Cardiac muscle cell (in vitro differentiated cells and primary cell): ENCODE data around the gene HEG1. TPM values are rescaled to one million over a fixed set of nuclear protein-coding genes. Genes with fewer than 3 reads are reported as not detected.

ENCODE experiments used
- DNase-seq, 2 donors: peaks; one replicate each; pipeline versions ENCODE4 v3.0.0 to v3.0.0-alpha.2; 2010 to 2017; ENCODE audit warnings: low read depth in 1 of 2, low spot score in 1 of 2
- H3K27ac ChIP-seq: fragments of 200-600 bp; sonication (generic); 2 replicates; pipeline ENCODE4 v1.5.1; 2016
- H3K27me3 ChIP-seq: fragments of 200-600 bp; sonication (generic); 2 replicates; pipeline ENCODE4 v1.6.0; 2016; ENCODE audit warnings: control low read depth
- H3K36me3 ChIP-seq: fragments of 200-600 bp; sonication (generic); 2 replicates; pipeline ENCODE4 v1.5.1; 2016; ENCODE audit warnings: control low read depth
- H3K4me1 ChIP-seq: fragments of 200-600 bp; sonication (generic); 2 replicates; pipeline ENCODE4 v1.8.1; 2017; ENCODE audit warnings: low read depth, mild to moderate bottlenecking, mixed run types
- H3K4me3 ChIP-seq: fragments of 200-600 bp; sonication (generic); 2 replicates; pipeline ENCODE4 v1.5.1; 2016; ENCODE audit warnings: mild to moderate bottlenecking
- H3K9me3 ChIP-seq: fragments of 200-600 bp; sonication (generic); 2 replicates; pipeline ENCODE4 v1.5.1; 2017; ENCODE audit warnings: low read depth, mild to moderate bottlenecking, control low read depth
- polyA plus RNA-seq: library from polyadenylated mRNA; unstranded; fragments of >200 nt; fragmentation: Nextera tagmentation; extraction: Ambion mirVana; gene quantifications from 2 replicates; pipeline ENCODE4 v1.2.1, GENCODE V29; 2016
- total RNA-seq: library from RNA; depleted of rRNA; stranded (reverse); fragments of >200 nt; gene quantifications from 2 replicates; pipeline ENCODE4 v1.2.3, GENCODE V29; 2016
- TF ChIP-seq, protein P1 (sequence below): IDR thresholded peaks from 2 replicates; pipeline ENCODE4 v1.5.1; 2012; ENCODE audit warnings: low read depth, mild to moderate bottlenecking, low read length

Gene HEG1
- total and polyA plus RNA-seq, 2 experiments from 2014 or later = 17.4 to 42.7 TPM

- no peak overlapping the region for H3K27ac ChIP-seq
- peaks cover 11% of the 10 kb centered on the region for H3K4me1 ChIP-seq
- no peaks in the 10 kb centered on the region for H3K27me3 ChIP-seq
- TF ChIP-seq, protein P1, sequence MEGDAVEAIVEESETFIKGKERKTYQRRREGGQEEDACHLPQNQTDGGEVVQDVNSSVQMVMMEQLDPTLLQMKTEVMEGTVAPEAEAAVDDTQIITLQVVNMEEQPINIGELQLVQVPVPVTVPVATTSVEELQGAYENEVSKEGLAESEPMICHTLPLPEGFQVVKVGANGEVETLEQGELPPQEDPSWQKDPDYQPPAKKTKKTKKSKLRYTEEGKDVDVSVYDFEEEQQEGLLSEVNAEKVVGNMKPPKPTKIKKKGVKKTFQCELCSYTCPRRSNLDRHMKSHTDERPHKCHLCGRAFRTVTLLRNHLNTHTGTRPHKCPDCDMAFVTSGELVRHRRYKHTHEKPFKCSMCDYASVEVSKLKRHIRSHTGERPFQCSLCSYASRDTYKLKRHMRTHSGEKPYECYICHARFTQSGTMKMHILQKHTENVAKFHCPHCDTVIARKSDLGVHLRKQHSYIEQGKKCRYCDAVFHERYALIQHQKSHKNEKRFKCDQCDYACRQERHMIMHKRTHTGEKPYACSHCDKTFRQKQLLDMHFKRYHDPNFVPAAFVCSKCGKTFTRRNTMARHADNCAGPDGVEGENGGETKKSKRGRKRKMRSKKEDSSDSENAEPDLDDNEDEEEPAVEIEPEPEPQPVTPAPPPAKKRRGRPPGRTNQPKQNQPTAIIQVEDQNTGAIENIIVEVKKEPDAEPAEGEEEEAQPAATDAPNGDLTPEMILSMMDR = no peak
- DNase-seq = no peak
- H3K4me3 ChIP-seq = no peak overlapping the region
- peaks cover 60% of the 10 kb centered on the region for H3K36me3 ChIP-seq
- H3K9me3 ChIP-seq = no peaks in the 10 kb centered on the region
Observed at GRCh38 chr3:125010393-125010792, 45.4 kb downstream of the HEG1 start.

DNA sequence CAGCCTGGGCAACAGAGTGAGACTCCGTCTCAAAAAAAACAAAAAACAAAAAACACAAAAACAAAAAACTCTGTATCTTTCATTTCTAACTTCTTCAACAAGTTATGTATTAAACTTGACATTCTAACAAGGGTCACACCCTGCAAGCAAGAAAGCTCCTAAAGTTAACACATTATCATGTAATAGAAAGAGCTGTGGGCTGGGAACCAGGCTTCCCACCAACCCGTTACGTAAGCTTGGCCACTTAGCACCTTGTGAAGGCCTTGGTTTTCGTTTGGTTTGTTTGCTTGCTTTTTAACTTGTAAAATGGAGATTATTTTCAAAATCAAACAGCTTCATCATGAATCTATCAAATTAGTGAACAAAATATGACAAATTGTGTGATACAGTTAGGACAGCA is 47.0 kb downstream of the HEG1 start:
- Histone ChIP-seq H3K4me3 (no peak overlapping the region), H3K27ac (no peak overlapping the region), H3K27me3 (no peaks in the 10 kb centered on the region), H3K9me3 (no peaks in the 10 kb centered on the region), H3K4me1 (peaks cover 20% of the 10 kb centered on the region), H3K36me3 (peaks cover 65% of the 10 kb centered on the region)
- TF ChIP-seq, protein P1 = no peak
- no peak for DNase-seq

DNA sequence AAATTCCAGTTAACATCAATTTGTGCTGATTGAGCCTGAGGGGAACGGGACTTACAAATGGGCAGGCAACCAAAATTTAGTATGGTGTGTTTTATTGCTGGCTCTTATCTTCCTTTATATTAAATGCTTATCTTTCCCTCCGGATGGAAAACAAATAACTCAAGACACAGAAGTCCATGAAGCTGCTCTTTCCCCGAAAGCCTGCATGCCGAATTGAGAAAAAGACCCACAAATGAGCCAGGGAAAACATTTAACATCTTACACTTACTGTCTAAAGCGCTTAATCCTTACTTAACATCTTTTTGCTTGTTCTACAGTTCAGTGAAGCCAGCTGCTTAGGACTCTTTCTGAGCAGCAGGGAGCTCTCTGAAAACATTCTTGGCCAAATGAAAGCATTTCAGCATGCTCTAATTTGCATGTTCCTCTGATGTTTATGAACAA is 49.5 kb downstream of the HEG1 start:
- no peak for DNase-seq
- Histone ChIP-seq H3K4me1 (peaks cover 34% of the 10 kb centered on the region), H3K27me3 (no peaks in the 10 kb centered on the region), H3K9me3 (no peaks in the 10 kb centered on the region), H3K36me3 (peaks cover 41% of the 10 kb centered on the region), H3K27ac (no peak overlapping the region), H3K4me3 (no peak overlapping the region)
- TF ChIP-seq, protein P1 = no peak

GRCh38 chr3:125005676-125006075 is 50.1 kb downstream of the HEG1 start:
- Histone ChIP-seq H3K27me3 (no peaks in the 10 kb centered on the region), H3K36me3 (peaks cover 40% of the 10 kb centered on the region)
- TF ChIP-seq, protein P1 = no peak

DNA sequence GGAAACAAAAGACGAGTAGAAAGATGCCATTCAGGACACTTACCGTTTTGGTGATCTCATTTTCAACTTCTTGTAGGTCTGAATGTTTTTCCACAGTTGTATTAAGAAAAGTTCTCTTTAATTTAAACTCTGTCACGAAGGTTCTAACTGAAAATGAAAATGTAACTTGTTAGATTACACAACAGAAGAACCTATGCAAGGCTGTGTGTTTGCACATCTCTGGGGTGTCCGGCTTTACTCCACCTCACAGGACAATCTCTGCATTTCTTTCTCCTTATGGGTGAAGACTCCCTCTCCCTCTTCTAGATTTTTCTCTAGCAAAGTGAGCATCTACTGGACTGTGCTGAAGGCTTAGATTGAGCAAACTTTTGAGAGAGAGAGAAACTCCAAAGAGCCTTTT is 50.6 kb downstream of the HEG1 start:
- Histone ChIP-seq H3K4me3 (no peak overlapping the region), H3K9me3 (no peaks in the 10 kb centered on the region), H3K4me1 (peaks cover 40% of the 10 kb centered on the region), H3K27ac (no peak overlapping the region), H3K27me3 (no peaks in the 10 kb centered on the region), H3K36me3 (peaks cover 35% of the 10 kb centered on the region)
- TF ChIP-seq, protein P1 = no peak
- no peak for DNase-seq

More at GRCh38 chr3:125005676-125006075, 50.1 kb downstream of the HEG1 start:
- Histone ChIP-seq H3K4me3 (no peak overlapping the region), H3K9me3 (no peaks in the 10 kb centered on the region), H3K27ac (no peak overlapping the region), H3K4me1 (peaks cover 38% of the 10 kb centered on the region)
- no peak for DNase-seq
